Muscle of leg (tissue), 11 donors: ENCODE data around the gene FAM162A. TPM values are rescaled to one million over a fixed set of nuclear protein-coding genes. Genes with fewer than 3 reads are reported as not detected.

Experiments used
- DNase-seq: peaks from one replicate; pipeline ENCODE4 v3.0.0; 2013
- H3K27ac ChIP-seq: one replicate; pipeline ENCODE4 v1.5.1; 2013; ENCODE audit warnings: mild to moderate bottlenecking, low read length, control low read depth
- H3K27me3 ChIP-seq: one replicate; pipeline ENCODE4 v1.6.1; 2013; ENCODE audit warnings: low read length; ENCODE audit not compliant: control insufficient read depth, insufficient read depth
- H3K36me3 ChIP-seq: one replicate; pipeline ENCODE4 v1.6.1; 2013; ENCODE audit warnings: low read length; ENCODE audit not compliant: control insufficient read depth, insufficient read depth
- H3K4me1 ChIP-seq: one replicate; pipeline ENCODE4 v1.6.1; 2013; ENCODE audit warnings: low read length; ENCODE audit not compliant: control insufficient read depth, insufficient read depth
- H3K4me3 ChIP-seq: one replicate; pipeline ENCODE4 v1.5.1; 2013; ENCODE audit warnings: low read length, control low read depth
- H3K9me3 ChIP-seq: replicated peaks from 2 replicates; pipeline ENCODE4 v1.6.1; 2013; ENCODE audit warnings: low read depth, low read length; ENCODE audit not compliant: control insufficient read depth
- WGBS: methylation state at CpG from one replicate; pipeline ENCODE4 v1.1.5; 2013; ENCODE audit warnings: missing lambda C conversion rate; ENCODE audit not compliant: insufficient coverage; 5-methylcytosine and 5-hydroxymethylcytosine counted together
- polyA plus RNA-seq, 8 donors: library from polyadenylated mRNA; unstranded; fragments of 120-200 nt; gene quantifications; one replicate each; pipeline versions ENCODE4 v1.2.1 to v1.2.3, GENCODE V29; 2013; ENCODE audit warnings: inconsistent platforms in 1 of 8, low replicate concordance in 1 of 8; ENCODE audit not compliant: insufficient read length in 8 of 8, insufficient read depth in 1 of 8
- total RNA-seq: library from RNA; stranded (reverse); fragments of 120-200 nt; gene quantifications from one replicate; pipeline ENCODE4 v1.2.4, GENCODE V29; 2013

Gene FAM162A
- total and polyA plus RNA-seq, 9 donors, result 28.5 to 42.4 (median 34.3) TPM

DNA sequence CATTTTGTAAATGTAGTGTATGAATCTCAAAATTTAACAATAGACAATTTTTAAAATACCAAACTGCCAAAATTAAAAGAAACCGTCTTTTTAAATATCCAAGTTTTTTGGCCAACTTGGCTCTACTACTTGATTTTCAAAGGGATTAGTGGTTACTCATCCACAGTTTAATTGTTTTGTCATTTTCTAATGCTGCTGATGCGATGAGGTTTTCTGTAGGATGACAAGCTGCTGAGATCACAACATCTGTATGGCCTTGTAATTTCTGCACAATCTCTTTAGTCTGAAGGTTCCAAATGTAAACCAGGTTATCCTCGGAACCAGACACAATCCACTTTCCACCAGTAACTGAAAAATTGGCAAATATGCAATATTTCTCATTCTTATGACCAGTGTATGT, 30.4 kb downstream of the FAM162A start:
- WGBS, result 100% methylated on average over 1 of the region's 3 CpGs
- Histone ChIP-seq H3K27ac (peak overlapping the region; percentile 11), H3K4me1 (peaks cover 12% of the 10 kb centered on the region)

DNA sequence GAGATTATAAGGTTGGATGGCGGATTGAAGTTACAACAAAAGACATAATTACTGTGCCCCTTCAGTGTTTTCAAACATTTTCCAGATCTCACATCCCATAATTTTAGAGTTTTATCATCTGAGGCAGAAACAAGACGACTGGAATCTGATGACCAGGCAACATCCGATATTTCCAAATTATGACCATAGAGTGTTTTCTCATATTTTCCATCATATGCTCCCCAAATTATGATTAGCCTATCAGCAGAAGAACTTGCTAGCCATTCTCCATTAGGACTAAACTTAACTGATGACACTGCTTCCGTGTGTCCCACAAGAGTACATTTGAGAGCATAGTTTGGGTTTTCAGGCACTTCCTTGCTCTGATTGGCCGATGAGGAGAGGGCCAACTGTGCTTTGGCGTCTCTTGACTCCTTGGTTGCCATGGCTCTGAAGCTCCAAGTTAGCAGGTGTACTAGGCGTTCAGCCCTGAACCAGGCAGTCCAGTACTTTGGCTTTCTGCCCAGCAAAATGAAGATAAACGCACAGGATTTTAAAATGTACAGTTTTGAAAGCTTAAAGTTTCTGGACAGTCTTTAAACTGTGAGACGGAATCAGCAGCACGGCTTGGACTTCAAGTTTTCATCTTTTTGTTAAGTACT, 31.2 kb downstream of the FAM162A start:
- Histone ChIP-seq H3K27ac (peak overlapping the region; percentile 97), H3K4me1 (peaks cover 12% of the 10 kb centered on the region), H3K4me3 (peak overlapping the region; percentile 75), H3K9me3 (no peaks in the 10 kb centered on the region), H3K27me3 (no peaks in the 10 kb centered on the region), H3K36me3 (peaks cover 3% of the 10 kb centered on the region)
- peak; percentile 76 for DNase-seq
- 2% methylated on average over 7 of the region's 10 CpGs for WGBS

More for the DNA sequence above, 30.4 kb downstream of the FAM162A start:
- DNase-seq, result no peak
- no peaks in the 10 kb centered on the region for H3K9me3 ChIP-seq
- H3K27me3 ChIP-seq, result no peaks in the 10 kb centered on the region
- peaks cover 8% of the 10 kb centered on the region for H3K36me3 ChIP-seq
- no peak overlapping the region for H3K4me3 ChIP-seq

DNA sequence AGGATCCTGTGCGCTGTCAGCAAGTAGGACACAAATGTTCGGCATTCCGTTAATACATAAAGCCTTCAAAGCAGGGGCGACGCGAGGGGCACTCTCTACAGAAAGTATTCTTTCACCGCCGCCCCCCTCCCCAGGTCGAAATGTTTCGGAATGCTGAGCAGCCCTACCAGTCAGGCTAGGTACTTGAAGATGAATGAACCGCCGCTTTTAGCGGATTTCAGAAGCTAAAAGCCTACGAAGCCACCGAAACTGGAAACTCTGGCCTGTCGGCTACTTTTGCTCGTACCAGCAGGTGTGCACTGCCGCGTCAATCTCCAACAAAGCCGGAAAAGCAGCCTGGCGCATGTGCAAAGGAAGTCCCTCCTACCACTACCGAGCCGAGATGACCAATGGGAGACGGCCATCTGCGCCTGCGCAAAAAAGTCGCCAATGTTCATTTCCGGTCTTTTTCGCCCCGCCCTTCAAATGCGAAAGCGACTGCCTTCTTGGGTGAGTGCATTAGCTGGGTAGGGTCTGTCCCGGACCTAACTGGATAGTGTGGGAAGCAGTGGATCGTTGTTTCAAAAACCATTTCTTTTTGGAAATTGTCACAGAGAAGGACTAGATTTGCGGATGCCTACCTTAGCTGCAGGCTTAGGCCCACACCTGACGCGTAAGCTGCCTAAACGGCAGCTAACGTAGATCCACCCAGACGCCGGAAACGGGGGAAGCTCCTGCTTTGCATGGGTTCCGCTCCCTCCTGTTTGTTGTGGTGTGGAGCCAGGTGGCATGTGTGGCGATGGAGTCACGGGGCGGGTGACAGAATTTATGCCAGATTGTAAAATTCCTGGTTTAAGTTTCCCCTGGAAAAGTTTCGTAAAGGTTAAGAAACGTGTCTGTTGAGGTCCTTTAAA, 32.0 kb downstream of the FAM162A start, which contains the start of gene WDR5B:
WDR5B (minus strand) TSS at position 301 of the 893 bp plus-strand sequence. CDS start 534 bp downstream, outside the sequence.
- Histone ChIP-seq H3K4me3 (peak within 1 kb of the TSS; percentile 75), H3K4me1 (peaks cover 12% of the 10 kb centered on the region), H3K36me3 (peaks cover 2% of the 10 kb centered on the region), H3K27me3 (no peaks in the 10 kb centered on the region), H3K9me3 (no peaks in the 10 kb centered on the region), H3K27ac (peak within 1 kb of the TSS; percentile 97)
- WGBS, result under 1% methylated on average over 37 of the region's 48 CpGs
- peak; percentile 99 for DNase-seq

DNA sequence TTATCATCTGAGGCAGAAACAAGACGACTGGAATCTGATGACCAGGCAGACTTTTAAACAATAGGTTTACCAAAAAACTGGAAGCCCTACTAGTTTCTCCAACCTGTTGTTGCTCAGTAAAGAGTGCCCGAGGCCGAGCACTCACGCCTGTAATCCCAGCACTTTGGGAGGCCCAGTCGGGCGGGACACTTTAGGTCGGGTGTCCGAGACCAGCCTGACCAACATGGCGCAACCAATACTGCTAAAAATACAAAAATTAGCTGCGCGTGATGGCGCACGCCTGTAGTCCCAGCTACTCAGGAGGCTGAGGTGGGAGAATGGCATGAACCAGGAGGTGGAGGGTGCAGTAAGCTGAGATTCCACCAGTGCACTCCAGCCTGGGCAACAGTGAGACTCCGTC, 33.0 kb downstream of the FAM162A start:
- no peak for DNase-seq
- Histone ChIP-seq H3K4me3 (peak overlapping the region; percentile 75), H3K36me3 (peaks cover 2% of the 10 kb centered on the region), H3K27me3 (no peaks in the 10 kb centered on the region), H3K9me3 (no peaks in the 10 kb centered on the region), H3K27ac (peak overlapping the region; percentile 97), H3K4me1 (peaks cover 12% of the 10 kb centered on the region)
- 60% methylated on average over 12 of the region's 14 CpGs for WGBS

DNA sequence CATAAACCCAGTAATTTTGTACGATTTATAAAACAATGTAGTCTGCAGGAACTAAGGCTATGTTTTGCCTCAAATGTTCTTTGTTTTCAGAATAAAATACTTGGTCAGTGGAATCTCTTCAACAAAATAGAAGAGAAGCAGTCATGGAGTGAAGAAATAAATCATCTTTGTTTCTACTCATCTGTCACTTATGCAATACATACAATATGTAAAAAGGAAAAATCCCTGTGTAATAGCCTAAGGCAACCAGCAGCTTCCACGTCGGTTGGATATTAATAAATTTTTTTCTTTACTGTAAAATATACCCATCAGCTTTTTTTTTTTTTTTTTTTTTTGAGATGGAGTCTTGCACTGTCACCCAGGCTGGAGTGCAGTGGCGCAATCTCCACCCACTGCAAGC, 37.1 kb downstream of the FAM162A start:
- Histone ChIP-seq H3K27ac (no peak overlapping the region), H3K9me3 (no peaks in the 10 kb centered on the region), H3K4me3 (no peak overlapping the region), H3K36me3 (peaks cover 11% of the 10 kb centered on the region), H3K27me3 (no peaks in the 10 kb centered on the region), H3K4me1 (peaks cover 5% of the 10 kb centered on the region)
- WGBS, result no CpG with 5 or more reads among the region's 4 CpGs
- no peak for DNase-seq

DNA sequence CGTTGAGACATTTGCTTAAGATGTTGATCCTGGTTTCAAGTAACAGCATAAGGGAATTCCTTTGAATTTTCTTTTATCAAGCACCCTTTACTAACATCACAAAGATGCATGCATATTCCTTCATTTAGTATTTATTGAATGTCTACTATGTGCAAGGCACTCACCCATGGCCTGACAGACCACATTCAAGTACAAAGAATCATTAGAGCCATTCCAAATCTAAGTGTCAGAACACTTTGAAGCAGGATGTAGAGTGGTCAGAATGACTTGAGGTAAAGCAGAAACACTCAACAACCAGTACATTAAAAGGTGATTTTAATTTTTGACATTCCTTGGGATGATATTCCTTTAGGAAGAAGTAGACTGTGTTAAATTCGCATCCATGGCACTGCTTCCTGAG, 37.9 kb downstream of the FAM162A start:
- Histone ChIP-seq H3K27ac (no peak overlapping the region), H3K4me3 (no peak overlapping the region), H3K36me3 (peaks cover 19% of the 10 kb centered on the region), H3K9me3 (no peaks in the 10 kb centered on the region), H3K4me1 (peaks cover 5% of the 10 kb centered on the region), H3K27me3 (no peaks in the 10 kb centered on the region)
- WGBS, result no CpG with 5 or more reads among the region's 2 CpGs
- no peak for DNase-seq

DNA sequence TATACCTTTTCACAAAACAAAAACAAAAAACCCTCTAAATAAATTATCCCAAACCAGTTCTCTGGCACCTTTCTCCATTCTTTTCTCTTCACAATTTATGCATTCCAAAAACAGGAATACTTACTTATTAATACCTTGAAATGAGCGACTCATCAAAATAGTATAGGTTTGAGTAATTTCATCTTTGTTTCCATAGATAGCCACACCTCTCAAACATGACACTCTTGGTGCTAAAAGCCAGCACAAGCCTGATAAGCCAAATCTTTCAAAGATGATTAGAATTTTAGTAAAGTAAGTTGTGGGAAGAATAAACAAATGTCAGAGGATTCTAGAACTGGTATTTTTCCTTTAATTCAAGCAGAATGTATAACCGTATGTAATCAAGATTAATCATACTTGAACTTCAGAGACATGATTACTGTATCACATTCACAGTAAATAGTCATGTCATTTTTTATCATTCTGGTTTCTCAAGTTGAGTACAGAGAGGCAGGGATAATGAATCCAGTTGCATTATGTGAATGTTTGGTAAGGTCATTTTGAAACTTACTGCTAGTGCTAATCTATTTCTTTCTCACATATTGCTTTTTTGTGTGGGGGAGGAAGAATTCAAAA, 44.0 kb downstream of the FAM162A start:
- no peak overlapping the region for H3K27ac ChIP-seq
- DNase-seq, result no peak
- no peaks in the 10 kb centered on the region for H3K27me3 ChIP-seq
- no peak overlapping the region for H3K4me3 ChIP-seq
- no CpG with 5 or more reads among the region's 2 CpGs for WGBS
- H3K4me1 ChIP-seq, result no peaks in the 10 kb centered on the region
- H3K36me3 ChIP-seq, result peaks cover 32% of the 10 kb centered on the region
- no peaks in the 10 kb centered on the region for H3K9me3 ChIP-seq

DNA sequence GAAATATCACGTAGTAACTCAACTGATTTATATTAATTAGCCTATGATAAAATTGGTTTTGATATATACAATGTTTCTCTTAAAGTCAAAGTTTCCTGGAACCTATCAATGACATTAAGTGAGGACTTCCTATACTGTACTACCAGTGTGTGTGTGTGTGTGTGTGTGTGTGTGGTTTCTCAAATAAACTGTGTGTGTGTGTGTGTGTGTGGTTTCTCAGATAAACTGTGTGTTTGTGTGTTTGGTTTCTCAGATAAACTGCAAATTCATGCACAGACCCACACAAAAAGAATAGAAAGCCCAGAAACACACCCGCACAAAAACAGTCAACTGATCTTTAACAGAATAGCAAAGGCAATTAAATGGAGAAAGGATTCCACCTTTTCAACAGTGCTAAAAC, 46.4 kb downstream of the FAM162A start:
- H3K4me3 ChIP-seq, result no peak overlapping the region
- no peak for DNase-seq
- no peaks in the 10 kb centered on the region for H3K4me1 ChIP-seq
- no peaks in the 10 kb centered on the region for H3K27me3 ChIP-seq
- H3K9me3 ChIP-seq, result no peaks in the 10 kb centered on the region
- peaks cover 33% of the 10 kb centered on the region for H3K36me3 ChIP-seq
- no peak overlapping the region for H3K27ac ChIP-seq
- WGBS, result no CpG with 5 or more reads among the region's 2 CpGs

DNA sequence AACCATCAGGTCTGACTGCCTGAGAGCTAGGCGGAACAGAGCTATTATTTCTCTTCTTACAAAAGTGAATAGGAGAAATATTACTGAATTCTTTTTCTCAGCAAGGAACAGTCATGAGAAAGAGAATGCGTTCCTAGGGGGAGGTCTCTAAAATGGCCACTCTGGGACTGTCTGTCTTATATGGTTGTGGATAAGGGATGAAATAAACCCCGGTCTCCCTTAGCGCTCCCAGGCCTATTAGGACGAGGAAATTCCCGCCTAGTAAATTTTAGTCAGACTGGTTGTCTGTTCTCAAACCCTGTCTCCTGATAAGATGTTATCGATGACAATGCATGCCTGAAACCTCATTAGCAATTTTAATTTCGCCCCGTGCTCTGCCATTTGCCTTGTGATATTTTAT, 52.0 kb downstream of the FAM162A start:
- DNase-seq, result no peak
- no peak overlapping the region for H3K27ac ChIP-seq
- no peaks in the 10 kb centered on the region for H3K27me3 ChIP-seq
- peaks cover 37% of the 10 kb centered on the region for H3K36me3 ChIP-seq
- peaks cover 3% of the 10 kb centered on the region for H3K9me3 ChIP-seq
- H3K4me1 ChIP-seq, result no peaks in the 10 kb centered on the region
- 88% methylated on average over 4 of the region's 9 CpGs for WGBS
- no peak overlapping the region for H3K4me3 ChIP-seq

DNA sequence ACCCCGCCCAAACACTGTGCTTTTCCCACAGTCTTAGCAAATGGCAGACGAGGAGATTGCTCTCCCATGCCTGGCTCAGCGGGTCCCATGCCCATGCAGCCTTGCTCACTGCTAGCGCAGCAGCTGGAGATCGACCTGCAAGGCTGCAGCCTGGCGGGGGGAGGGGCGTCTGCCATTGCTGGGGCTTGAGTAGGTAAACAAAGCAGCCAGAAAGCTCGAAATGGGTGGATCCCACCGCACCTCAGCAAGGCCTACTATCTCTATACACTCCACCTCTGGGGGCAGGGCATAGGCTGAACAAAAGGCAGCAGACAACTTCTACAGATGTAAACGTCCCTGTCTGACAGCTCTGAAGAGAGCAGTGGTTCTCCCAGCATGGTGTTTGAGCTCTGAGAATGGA, 59.1 kb downstream of the FAM162A start:
- WGBS, result 70% methylated on average over 7 of the region's 10 CpGs
- no peak overlapping the region for H3K27ac ChIP-seq
- H3K27me3 ChIP-seq, result no peaks in the 10 kb centered on the region
- H3K4me1 ChIP-seq, result no peaks in the 10 kb centered on the region
- peaks cover 11% of the 10 kb centered on the region for H3K9me3 ChIP-seq
- peaks cover 45% of the 10 kb centered on the region for H3K36me3 ChIP-seq
- H3K4me3 ChIP-seq, result no peak overlapping the region
- DNase-seq, result no peak
